Measurements from ENCODE around the gene MFSD1. TPM values are rescaled to one million over a fixed set of nuclear protein-coding genes. Genes with fewer than 3 reads are reported as not detected.

The MFSD1 gene
- total and polyA plus RNA-seq, 2 experiments from 2014 or later: 4.3 to 28.4 TPM

DNA sequence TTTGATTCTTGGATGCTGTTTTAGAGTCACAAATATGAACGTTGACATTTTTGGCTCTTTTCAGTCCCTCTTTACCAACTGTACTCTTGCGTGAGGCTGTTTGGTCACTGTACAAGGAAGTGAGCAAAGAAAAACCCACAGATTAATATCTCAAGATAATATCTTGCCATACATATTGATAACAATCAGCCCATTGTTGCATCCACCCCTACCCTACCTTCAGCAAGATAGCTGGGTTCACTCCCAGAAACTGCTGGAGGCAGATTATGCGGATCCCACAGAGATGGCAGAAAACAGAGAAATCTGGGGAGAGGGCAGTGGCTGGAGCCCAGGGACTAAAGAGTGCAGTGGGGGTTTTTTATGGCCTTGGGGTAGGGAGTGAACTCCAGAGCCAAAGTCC lies 29.9 kb upstream of the MFSD1 start (continued):
- TF ChIP-seq, protein P1, sequence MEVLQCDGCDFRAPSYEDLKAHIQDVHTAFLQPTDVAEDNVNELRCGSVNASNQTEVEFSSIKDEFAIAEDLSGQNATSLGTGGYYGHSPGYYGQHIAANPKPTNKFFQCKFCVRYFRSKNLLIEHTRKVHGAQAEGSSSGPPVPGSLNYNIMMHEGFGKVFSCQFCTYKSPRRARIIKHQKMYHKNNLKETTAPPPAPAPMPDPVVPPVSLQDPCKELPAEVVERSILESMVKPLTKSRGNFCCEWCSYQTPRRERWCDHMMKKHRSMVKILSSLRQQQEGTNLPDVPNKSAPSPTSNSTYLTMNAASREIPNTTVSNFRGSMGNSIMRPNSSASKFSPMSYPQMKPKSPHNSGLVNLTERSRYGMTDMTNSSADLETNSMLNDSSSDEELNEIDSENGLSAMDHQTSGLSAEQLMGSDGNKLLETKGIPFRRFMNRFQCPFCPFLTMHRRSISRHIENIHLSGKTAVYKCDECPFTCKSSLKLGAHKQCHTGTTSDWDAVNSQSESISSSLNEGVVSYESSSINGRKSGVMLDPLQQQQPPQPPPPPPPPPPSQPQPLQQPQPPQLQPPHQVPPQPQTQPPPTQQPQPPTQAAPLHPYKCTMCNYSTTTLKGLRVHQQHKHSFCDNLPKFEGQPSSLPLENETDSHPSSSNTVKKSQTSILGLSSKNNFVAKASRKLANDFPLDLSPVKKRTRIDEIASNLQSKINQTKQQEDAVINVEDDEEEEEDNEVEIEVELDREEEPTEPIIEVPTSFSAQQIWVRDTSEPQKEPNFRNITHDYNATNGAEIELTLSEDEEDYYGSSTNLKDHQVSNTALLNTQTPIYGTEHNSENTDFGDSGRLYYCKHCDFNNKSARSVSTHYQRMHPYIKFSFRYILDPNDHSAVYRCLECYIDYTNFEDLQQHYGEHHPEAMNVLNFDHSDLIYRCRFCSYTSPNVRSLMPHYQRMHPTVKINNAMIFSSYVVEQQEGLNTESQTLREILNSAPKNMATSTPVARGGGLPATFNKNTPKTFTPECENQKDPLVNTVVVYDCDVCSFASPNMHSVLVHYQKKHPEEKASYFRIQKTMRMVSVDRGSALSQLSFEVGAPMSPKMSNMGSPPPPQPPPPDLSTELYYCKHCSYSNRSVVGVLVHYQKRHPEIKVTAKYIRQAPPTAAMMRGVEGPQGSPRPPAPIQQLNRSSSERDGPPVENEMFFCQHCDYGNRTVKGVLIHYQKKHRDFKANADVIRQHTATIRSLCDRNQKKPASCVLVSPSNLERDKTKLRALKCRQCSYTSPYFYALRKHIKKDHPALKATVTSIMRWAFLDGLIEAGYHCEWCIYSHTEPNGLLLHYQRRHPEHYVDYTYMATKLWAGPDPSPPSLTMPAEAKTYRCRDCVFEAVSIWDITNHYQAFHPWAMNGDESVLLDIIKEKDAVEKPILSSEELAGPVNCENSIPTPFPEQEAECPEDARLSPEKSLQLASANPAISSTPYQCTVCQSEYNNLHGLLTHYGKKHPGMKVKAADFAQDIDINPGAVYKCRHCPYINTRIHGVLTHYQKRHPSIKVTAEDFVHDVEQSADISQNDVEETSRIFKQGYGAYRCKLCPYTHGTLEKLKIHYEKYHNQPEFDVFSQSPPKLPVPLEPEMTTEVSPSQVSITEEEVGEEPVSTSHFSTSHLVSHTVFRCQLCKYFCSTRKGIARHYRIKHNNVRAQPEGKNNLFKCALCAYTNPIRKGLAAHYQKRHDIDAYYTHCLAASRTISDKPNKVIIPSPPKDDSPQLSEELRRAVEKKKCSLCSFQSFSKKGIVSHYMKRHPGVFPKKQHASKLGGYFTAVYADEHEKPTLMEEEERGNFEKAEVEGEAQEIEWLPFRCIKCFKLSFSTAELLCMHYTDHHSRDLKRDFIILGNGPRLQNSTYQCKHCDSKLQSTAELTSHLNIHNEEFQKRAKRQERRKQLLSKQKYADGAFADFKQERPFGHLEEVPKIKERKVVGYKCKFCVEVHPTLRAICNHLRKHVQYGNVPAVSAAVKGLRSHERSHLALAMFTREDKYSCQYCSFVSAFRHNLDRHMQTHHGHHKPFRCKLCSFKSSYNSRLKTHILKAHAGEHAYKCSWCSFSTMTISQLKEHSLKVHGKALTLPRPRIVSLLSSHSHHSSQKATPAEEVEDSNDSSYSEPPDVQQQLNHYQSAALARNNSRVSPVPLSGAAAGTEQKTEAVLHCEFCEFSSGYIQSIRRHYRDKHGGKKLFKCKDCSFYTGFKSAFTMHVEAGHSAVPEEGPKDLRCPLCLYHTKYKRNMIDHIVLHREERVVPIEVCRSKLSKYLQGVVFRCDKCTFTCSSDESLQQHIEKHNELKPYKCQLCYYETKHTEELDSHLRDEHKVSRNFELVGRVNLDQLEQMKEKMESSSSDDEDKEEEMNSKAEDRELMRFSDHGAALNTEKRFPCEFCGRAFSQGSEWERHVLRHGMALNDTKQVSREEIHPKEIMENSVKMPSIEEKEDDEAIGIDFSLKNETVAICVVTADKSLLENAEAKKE (CRISPR knock-in tag; IDR thresholded peaks at IDR 0.05): no peak
- no peak for TF ChIP-seq EZH2 (IDR thresholded peaks at IDR 0.05; ENCODE audit: low read depth, unreplicated experiment)

DNA sequence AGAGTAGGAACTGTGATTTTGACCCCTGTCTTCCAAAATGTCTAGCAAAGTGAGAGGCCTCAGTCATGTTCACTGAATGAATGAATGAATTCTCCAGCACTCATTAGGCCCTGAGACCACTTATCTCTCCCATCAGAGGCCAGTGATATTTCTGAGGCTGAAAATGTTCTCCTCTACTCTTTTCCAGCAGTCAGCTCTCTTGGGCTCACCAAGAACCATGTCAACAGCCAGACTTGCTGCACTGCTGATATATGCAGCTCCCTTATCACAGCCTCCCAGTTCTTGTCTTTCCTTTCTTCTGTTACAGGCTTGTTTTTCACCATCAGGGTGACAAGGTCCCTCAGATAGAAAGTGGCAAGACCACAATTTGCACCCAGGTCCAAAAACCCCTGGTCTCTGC lies 28.7 kb upstream of the MFSD1 start:
- Histone ChIP-seq H3F3A (replicated peaks; ENCODE audit: low read depth) (no peaks in the 10 kb centered on the region), H4K20me1 (replicated peaks; ENCODE audit: insufficient read depth) (no peaks in the 10 kb centered on the region), H3K4me1 (ENCODE audit: insufficient read depth) (no peaks in the 10 kb centered on the region), H3K36me3 (ENCODE audit: insufficient read depth) (no peaks in the 10 kb centered on the region), H3K79me2 (replicated peaks; ENCODE audit: insufficient read depth) (no peaks in the 10 kb centered on the region), H3K27ac (ENCODE audit: low read depth) (no peak overlapping the region), H3K4me3 (no peak overlapping the region), H2AFZ (no peak overlapping the region), H3K9me2 (ENCODE audit: insufficient read depth) (no peaks in the 10 kb centered on the region), H3K4me2 (no peak overlapping the region), H3K27me3 (ENCODE audit: insufficient read depth) (no peaks in the 10 kb centered on the region)
- Mint-ChIP-seq H3K36me3 (ENCODE audit: low read depth) (no peaks in the 10 kb centered on the region; the same call in 2 of the 3 replicates), H3K27ac (no peak overlapping the region), H3K9me3 (no peaks in the 10 kb centered on the region), H3K4me3 (no peak overlapping the region), H3K27me3 (ENCODE audit: insufficient read depth, low read depth, poor library complexity) (peaks cover 8% of the 10 kb centered on the region), H3K4me1 (peaks cover 21% of the 10 kb centered on the region)
- ATAC-seq (no peak), DNase-seq (ENCODE audit: low spot score) (no peak)
- TF ChIP-seq NANOG (IDR thresholded peaks at IDR 0.05; ENCODE audit: borderline replicate concordance) (no peak), JUNB (IDR thresholded peaks at IDR 0.05; ENCODE audit: unreplicated experiment) (no peak), POLR2AphosphoS5 (IDR thresholded peaks at IDR 0.05; ENCODE audit: low read depth) (no peak), STAT1 (IDR thresholded peaks at IDR 0.05; ENCODE audit: unreplicated experiment) (no peak), ZNF331 (CRISPR knock-in tag; IDR thresholded peaks at IDR 0.05; ENCODE audit: low read depth) (no peak)
- TF ChIP-seq, protein P1 (CRISPR knock-in tag; IDR thresholded peaks at IDR 0.05): no peak
- TF ChIP-seq, protein P2, sequence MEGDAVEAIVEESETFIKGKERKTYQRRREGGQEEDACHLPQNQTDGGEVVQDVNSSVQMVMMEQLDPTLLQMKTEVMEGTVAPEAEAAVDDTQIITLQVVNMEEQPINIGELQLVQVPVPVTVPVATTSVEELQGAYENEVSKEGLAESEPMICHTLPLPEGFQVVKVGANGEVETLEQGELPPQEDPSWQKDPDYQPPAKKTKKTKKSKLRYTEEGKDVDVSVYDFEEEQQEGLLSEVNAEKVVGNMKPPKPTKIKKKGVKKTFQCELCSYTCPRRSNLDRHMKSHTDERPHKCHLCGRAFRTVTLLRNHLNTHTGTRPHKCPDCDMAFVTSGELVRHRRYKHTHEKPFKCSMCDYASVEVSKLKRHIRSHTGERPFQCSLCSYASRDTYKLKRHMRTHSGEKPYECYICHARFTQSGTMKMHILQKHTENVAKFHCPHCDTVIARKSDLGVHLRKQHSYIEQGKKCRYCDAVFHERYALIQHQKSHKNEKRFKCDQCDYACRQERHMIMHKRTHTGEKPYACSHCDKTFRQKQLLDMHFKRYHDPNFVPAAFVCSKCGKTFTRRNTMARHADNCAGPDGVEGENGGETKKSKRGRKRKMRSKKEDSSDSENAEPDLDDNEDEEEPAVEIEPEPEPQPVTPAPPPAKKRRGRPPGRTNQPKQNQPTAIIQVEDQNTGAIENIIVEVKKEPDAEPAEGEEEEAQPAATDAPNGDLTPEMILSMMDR (conservative IDR thresholded peaks at IDR 0.05; ENCODE audit: low read depth in 2 of 2): no peak

Data from GM23338 (cell line).